Suprapubic skin (tissue), 3 donors: ENCODE results near the gene SEMA5A.

Experiments used
- POLR2A ChIP-seq, 2 donors: fragments of 450-650 bp; IDR thresholded peaks; one replicate each; pipeline ENCODE4 v1.6.1; 2017; ENCODE audit warnings: antibody characterized with exemption in 2 of 2, mild to moderate bottlenecking in 2 of 2, moderate library complexity in 2 of 2
- TF ChIP-seq, protein P1 (sequence below), 2 donors: fragments of 200-600 bp in 1 of 2; fragments of 450-650 bp in 1 of 2; sonication (generic) in 1 of 2; IDR thresholded peaks; one replicate each; pipeline ENCODE4 v1.5.1; 2016 to 2019; ENCODE audit warnings: antibody characterized with exemption in 2 of 2, mild to moderate bottlenecking in 1 of 2, moderate library complexity in 1 of 2

DNA sequence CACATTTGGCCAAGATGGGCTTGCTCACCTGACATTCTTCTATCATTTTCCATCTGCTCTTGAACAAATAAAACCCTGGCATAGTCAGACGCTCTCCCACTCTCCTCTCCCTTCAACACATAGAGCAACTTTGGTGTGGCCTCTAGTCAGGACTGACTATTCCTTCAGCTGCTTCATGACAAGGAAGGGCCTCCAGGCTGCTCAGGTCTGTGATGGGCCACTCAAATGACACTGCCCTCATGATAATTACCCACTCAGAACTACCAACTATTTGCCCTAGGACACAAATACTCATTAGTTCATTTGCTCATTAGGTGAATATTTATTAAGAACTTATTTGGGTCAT, 376.3 kb downstream of the SEMA5A start:
- no peak for TF ChIP-seq POLR2A (IDR thresholded peaks at IDR 0.05)
- TF ChIP-seq, protein P1, sequence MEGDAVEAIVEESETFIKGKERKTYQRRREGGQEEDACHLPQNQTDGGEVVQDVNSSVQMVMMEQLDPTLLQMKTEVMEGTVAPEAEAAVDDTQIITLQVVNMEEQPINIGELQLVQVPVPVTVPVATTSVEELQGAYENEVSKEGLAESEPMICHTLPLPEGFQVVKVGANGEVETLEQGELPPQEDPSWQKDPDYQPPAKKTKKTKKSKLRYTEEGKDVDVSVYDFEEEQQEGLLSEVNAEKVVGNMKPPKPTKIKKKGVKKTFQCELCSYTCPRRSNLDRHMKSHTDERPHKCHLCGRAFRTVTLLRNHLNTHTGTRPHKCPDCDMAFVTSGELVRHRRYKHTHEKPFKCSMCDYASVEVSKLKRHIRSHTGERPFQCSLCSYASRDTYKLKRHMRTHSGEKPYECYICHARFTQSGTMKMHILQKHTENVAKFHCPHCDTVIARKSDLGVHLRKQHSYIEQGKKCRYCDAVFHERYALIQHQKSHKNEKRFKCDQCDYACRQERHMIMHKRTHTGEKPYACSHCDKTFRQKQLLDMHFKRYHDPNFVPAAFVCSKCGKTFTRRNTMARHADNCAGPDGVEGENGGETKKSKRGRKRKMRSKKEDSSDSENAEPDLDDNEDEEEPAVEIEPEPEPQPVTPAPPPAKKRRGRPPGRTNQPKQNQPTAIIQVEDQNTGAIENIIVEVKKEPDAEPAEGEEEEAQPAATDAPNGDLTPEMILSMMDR (IDR thresholded peaks at IDR 0.05): no peak
